ENCODE results near the gene PLEKHJ1.

Gene PLEKHJ1

GRCh38 chr19:2234996-2235380, 1.1 kb downstream of the PLEKHJ1 start:
- DNase-seq: no peak

DNA sequence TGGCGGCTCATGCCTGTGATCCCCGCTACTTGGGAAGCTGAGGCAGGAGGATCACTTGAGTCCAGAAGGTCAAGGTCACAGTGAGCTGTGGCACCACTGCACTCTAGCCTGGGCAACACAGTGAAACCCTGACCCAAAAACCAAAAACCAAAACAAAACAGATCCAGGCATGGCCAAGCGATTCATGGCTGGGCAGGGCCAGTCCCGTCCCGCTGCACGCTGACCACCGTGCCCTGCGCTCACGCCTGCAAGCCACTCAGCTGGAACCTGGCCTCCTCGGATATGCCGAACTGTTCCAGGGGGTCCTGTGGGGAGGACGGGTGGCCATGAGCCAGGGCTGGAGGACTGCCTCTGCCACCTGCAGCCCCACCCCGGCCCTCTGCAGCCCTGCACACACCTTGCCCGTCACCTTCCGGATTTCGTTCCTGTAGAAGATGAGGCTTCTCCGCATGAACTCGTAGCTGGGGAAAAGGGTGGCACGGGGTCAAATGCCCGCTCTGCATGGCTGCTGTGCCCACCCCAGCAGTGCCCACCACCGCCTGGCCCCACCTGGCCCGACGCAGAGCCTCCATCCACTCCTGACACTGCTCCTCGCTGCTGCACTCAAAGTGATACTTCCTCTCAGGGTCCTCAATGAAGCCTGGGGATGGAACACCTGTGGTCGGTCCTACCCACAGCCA, 2.4 kb downstream of the PLEKHJ1 start:
- no peak for DNase-seq

DNA sequence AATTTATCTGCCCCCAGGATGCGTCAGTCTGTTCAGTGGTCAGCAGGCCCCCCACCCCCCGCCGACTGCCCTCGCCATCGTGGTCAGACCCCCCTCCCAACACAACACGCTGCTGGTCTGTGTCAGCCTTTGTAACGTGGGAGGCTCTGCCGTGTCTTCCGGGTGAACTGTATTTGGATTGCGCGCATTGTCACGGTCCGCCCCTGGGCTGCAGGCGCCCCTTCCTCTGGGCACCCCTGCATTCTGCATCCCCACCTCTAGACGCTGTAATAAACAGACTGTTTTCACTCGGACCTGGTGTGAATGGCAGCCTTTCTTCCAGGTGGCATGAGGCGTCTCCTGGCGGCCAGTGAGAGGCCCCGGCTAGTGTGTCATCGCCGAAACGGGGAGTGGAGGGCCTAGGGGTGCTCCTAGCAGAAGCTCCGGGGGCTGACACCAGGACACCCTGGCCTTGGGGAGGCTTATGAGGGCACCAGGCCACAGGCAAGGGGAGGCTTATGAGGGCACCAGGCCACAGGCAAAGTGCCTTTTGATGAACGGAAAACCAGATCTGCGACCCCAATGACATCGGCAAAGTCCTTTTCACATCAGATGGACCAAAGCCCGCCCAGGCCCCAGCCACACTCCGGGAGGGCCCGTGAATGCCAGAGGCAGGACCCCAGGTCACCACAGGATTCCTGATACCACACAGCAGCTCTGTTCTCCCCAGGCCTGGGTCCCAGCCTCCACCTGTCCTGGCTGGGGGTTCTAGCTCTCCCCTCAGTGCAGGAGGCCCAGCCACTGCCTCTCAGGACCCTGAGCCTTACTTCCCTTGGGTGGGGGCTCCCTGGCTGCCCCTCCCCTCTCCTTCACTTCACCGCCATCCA, 3.6 kb downstream of the PLEKHJ1 start:
- DNase-seq: no peak

GRCh38 chr19:2231621-2232221, 4.4 kb downstream of the PLEKHJ1 start:
- DNase-seq: no peak

- DNase-seq: no peak
These were observed 5.2 kb downstream of the PLEKHJ1 start for GRCh38 chr19:2230807-2231533.

GRCh38 chr19:2230033-2230531, 6.0 kb downstream of the PLEKHJ1 start:
- DNase-seq: no peak

- no peak for DNase-seq
These were observed 6.8 kb downstream of the PLEKHJ1 start for GRCh38 chr19:2229103-2230032.

- DNase-seq: no peak
These were observed 7.7 kb downstream of the PLEKHJ1 start for GRCh38 chr19:2228157-2229030.

DNA sequence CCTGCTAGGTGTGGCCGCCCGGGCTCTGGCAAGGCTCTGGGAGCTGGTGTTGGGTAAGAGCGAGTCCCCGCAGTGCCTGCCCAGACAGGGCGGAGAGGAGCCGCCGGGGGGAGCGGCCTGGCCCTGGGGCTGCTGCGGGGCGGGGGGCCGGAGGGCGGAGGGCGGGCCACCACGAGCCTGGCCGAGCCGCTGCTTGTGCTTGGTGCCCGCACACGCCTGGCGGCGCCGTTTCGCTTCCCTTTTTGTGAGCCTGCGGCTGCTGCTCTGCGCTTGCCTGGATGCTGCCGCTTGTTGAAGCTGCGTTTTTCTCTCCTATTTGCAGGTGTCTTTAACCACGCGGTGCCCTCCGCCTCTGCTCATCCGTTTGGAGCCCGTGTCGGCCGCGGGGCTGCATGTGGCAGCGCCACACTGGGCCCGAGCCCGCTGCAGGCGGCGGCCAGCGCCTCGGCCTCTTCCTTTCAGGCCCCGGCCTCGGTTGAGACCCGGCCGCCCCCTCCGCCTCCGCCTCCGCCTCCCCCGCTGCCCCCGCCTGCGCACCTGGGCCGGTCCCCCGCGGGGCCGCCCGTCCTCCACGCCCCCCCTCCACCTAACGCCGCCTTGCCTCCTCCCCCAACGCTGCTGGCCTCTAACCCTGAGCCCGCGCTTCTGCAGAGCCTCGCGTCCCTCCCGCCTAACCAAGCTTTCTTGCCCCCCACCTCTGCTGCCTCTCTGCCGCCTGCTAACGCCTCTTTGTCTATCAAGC, 8.5 kb downstream of the PLEKHJ1 start:
- DNase-seq: no peak

- no peak for DNase-seq
These were observed 9.2 kb downstream of the PLEKHJ1 start for GRCh38 chr19:2226840-2227360.

- DNase-seq: no peak
These were observed 9.9 kb downstream of the PLEKHJ1 start for GRCh38 chr19:2226051-2226839.

- no peak for DNase-seq
These were observed 10.6 kb downstream of the PLEKHJ1 start for GRCh38 chr19:2225415-2226050.

DNA sequence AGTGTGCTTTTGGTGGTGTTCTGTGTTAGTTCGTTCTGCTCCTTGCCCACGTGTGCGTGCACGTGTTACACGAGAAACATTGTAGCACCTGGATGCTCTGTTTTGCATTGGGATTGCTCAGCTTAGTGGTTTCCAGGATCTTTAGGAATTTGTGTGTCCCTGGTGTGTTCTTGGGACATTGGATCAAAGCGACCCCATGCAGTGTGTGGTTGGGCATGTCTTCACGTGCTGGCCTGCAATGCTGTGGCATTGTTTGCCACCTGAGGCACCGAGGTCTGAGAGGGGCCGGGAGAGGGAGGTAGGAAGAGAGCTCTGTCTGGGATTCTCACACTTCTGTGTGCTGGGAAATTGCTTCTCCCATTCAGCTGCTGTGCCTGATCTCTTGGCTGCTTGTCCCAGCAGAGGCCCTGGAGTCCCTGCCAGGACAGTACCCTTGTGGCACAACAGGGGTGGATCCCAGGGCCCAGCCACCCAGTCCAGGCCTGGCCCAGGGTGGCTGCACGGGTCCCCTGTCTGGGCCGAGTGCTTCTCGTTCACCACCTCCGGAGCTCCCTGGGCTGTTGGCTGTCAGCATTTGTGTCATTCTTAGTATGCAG, 11.3 kb downstream of the PLEKHJ1 start:
- DNase-seq: no peak

DNA sequence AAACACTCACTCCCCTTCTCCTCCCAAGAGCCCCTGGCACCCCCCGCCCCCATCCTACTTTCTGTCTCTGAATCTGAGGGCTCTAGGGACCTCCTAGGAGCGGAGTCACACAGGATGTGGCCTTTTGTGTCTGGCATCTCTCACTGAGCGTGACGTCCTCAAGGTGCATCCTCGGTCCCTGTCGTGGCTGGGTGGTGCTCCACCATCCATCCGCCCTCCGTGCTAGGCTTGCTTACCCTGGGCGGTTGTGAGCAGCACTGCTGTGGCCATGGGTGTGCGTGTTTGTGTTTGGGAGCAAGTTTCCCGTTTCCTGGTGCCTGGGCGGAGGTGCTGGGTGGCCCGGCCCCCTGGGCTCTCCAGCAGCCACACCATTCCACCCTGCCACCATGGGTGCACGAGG, 12.2 kb downstream of the PLEKHJ1 start:
- DNase-seq: no peak

DNA sequence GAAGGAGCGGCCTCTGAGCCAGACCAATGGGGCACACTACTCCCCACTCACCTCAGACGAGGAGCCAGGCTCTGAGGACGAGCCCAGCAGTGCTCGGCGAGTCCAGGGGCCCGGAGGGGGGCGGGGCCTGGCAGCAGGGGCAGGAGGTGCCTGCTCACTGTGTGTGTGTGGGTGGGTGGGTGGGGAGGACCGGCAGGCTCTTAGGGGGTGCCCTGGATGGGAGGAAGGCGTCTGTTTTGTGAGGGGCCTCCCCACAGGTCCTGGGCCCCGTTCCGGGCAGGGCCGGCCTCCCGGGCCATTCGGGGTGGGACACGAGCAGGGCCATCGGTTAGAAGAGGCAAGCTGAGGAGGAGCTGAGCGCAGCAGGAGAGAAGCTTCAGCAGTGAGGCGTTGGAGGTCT, 12.7 kb downstream of the PLEKHJ1 start:
- DNase-seq: no peak

GRCh38 chr19:2221918-2222317, 14.2 kb downstream of the PLEKHJ1 start:
- no peak for DNase-seq

DNA sequence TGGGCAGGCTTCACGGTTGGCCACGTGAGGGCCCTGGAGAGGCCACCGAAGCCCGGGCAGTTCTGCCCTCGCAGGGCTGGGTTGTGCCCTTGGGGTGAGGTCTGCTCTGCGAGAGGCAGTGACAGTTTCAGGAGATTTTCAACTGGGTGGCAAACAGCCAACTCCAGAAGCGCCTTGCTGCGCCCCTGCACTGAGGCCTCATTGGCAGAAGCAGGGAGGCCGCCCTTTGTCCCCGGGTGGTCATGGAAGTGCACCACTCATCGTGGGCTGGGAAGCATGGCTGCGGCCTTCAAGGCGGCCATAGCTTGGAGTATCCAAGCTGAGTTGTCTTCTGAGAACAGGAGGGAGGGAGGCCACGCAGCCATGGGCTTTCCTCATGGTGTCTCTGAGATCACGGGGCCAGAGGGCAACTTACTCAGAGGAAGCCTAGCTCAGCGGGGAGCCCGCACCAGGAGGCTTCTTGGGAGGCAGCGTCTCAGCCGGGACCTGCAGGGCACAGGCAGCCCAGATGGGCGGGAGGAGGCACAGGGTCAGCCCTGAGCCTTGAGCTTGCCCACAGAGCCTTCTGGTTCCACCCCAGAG, 14.8 kb downstream of the PLEKHJ1 start:
- no peak for DNase-seq

GRCh38 chr19:2219726-2220125, 16.4 kb downstream of the PLEKHJ1 start:
- no peak for DNase-seq
